B cell (primary cell): Measurements from ENCODE around the gene DENND2A.
A peak's percentile ranks its signal among the peaks of the same experiment; 100 is the strongest.

Experiments
- EZH2 ChIP-seq: IDR thresholded peaks from 2 replicates; pipeline ENCODE4 v1.6.1; 2012; ENCODE audit warnings: borderline replicate concordance, low read depth, mild to moderate bottlenecking, moderate library complexity, low read length; ENCODE audit not compliant: insufficient read depth, poor library complexity, severe bottlenecking
- TF ChIP-seq, protein P1 (sequence below): fragments of 200-600 bp; IDR thresholded peaks from one replicate; pipeline ENCODE4 v1.8.0; 2022; ENCODE audit warnings: antibody characterized with exemption, mild to moderate bottlenecking

DNA sequence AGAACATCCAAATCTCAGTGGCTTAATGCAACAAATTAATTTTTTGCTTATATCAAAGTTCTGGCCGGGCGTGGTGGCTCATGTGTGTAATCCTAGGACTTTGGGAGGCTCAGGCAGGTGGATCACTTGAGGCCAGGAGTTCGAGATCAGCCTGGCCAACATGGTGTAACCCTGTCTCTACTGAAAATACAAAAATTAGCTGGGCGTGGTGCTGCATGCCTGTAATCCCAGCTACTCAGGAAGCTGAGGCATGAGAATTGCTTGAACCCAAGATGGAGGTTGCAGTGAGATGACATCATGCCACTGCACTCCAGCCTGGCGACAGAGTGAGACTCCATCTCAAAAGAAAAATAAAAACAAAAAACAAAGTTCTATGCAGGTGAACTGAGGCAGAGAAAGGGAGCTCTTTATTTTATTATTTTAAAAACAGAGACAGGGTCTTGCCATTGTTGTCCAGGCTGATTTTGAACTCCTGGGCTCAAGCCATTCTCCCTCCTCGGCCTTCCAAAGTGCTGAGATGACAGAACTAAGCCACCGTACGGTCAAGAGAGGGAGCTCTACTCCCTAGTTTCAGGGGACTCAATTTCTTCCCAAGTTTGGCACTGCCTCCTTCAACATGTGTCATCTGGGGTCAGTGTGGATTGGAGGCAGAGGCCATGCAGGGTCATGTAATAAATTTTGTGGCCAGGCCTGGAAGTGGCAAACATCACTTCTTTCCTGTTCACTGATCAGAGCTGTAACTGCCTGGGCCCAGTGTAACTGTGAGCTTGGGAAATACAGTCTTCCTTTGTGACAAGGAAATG lies 34.5 kb upstream of the DENND2A start:
- TF ChIP-seq, protein P1, sequence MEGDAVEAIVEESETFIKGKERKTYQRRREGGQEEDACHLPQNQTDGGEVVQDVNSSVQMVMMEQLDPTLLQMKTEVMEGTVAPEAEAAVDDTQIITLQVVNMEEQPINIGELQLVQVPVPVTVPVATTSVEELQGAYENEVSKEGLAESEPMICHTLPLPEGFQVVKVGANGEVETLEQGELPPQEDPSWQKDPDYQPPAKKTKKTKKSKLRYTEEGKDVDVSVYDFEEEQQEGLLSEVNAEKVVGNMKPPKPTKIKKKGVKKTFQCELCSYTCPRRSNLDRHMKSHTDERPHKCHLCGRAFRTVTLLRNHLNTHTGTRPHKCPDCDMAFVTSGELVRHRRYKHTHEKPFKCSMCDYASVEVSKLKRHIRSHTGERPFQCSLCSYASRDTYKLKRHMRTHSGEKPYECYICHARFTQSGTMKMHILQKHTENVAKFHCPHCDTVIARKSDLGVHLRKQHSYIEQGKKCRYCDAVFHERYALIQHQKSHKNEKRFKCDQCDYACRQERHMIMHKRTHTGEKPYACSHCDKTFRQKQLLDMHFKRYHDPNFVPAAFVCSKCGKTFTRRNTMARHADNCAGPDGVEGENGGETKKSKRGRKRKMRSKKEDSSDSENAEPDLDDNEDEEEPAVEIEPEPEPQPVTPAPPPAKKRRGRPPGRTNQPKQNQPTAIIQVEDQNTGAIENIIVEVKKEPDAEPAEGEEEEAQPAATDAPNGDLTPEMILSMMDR, result peak; percentile 23
- TF ChIP-seq EZH2, result no peak
